ENCODE results near the gene LAMP5.

GRCh38 chr20:9571783-9572182 lies 57.4 kb downstream of the LAMP5 start:
- TF ChIP-seq CTCF (IDR thresholded peaks at IDR 0.05) = no peak
- no peak for TF ChIP-seq POLR2AphosphoS5 (IDR thresholded peaks at IDR 0.05)
- no peak for TF ChIP-seq POLR2A (IDR thresholded peaks at IDR 0.05)

Data from upper lobe of left lung (tissue), 4 donors.